HepG2 (cell line): Measurements from ENCODE around the gene MTARC1.

Source experiments
- FLYWCH1 ChIP-seq: sonication (generic); formaldehyde crosslinking; IDR thresholded peaks from 2 replicates; pipeline ENCODE4 v1.8.1; 2023; ENCODE audit warnings: mild to moderate bottlenecking, missing genetic modification reagents
- FOXM1 ChIP-seq: sonication (generic); formaldehyde crosslinking; IDR thresholded peaks from 2 replicates; pipeline ENCODE4 v1.5.0; 2020; ENCODE audit warnings: missing genetic modification reagents
- MYNN ChIP-seq: sonication (generic); formaldehyde crosslinking; IDR thresholded peaks from 2 replicates; pipeline ENCODE4 v1.4.0; 2020; ENCODE audit warnings: mild to moderate bottlenecking, low read depth, missing genetic modification reagents
- STAT5B ChIP-seq: sonication (generic); formaldehyde crosslinking; IDR thresholded peaks from 2 replicates; pipeline ENCODE4 v1.4.0; 2020; ENCODE audit warnings: missing genetic modification reagents
- TEAD3 ChIP-seq: optimal IDR thresholded peaks from 2 replicates; pipeline ENCODE3; 2016; ENCODE audit warnings: borderline replicate concordance
- ZC3H4 ChIP-seq: sonication (generic); formaldehyde crosslinking; IDR thresholded peaks from 2 replicates; pipeline ENCODE4 v1.4.0; 2020; ENCODE audit warnings: missing genetic modification reagents, borderline replicate concordance
- TF ChIP-seq, protein P1 (sequence below): sonication (generic); formaldehyde crosslinking; IDR thresholded peaks from 2 replicates; pipeline ENCODE4 v1.5.0; 2020; ENCODE audit warnings: mild to moderate bottlenecking, missing genetic modification reagents, moderate library complexity
- TF ChIP-seq, protein P2 (sequence below): sonication (generic); formaldehyde crosslinking; IDR thresholded peaks from 2 replicates; pipeline ENCODE4 v1.9.0; 2021; ENCODE audit warnings: missing genetic modification reagents, mild to moderate bottlenecking, borderline replicate concordance
- TF ChIP-seq, protein P3 (sequence below): sonication (generic); formaldehyde crosslinking; IDR thresholded peaks from 2 replicates; pipeline ENCODE4 v1.4.0; 2020; ENCODE audit warnings: missing genetic modification reagents, borderline replicate concordance

DNA sequence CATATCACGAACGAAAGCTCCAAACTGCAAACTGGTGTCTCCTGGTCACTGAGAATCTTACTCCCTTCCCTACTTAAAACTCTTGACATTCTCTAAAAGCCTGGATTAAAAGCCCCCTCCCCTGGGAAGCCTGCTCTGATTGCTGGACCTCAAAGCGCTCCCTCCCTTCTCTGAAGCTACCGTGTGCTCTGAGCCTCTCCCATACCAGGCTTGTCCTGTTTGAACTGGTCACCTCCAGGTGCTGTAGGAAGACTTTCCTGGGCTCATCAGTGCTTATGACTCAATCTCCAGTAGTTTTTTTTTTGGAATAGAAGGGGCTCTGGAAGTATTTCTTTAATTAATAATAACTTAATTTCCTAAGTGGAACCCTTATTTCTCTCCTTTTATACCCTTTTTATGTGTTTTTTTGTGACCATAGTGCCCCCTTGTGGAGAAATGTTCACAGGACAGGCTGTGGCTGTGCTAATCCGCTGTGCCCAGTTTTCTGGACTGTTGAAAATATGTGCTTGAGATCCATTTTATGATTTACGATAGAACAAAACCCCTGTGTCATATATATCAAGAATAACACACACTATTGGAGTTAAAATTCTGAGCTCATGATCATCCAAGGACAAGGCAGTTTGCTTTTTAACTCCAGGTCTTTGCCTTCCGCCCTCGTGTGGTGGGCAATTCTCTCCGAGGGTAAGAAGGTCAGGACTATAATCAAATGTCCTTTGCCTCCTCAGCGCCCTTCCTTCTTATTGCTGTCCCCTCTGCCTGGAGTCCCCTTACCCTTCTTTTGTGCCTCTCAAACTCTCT, 16.9 kb downstream of the MTARC1 start:
- no peak for TF ChIP-seq ZC3H4
- TF ChIP-seq STAT5B (CRISPR knock-in tag): no peak
- no peak for TF ChIP-seq FOXM1 (CRISPR knock-in tag)
- TF ChIP-seq MYNN (CRISPR knock-in tag): no peak
- TF ChIP-seq, protein P1, sequence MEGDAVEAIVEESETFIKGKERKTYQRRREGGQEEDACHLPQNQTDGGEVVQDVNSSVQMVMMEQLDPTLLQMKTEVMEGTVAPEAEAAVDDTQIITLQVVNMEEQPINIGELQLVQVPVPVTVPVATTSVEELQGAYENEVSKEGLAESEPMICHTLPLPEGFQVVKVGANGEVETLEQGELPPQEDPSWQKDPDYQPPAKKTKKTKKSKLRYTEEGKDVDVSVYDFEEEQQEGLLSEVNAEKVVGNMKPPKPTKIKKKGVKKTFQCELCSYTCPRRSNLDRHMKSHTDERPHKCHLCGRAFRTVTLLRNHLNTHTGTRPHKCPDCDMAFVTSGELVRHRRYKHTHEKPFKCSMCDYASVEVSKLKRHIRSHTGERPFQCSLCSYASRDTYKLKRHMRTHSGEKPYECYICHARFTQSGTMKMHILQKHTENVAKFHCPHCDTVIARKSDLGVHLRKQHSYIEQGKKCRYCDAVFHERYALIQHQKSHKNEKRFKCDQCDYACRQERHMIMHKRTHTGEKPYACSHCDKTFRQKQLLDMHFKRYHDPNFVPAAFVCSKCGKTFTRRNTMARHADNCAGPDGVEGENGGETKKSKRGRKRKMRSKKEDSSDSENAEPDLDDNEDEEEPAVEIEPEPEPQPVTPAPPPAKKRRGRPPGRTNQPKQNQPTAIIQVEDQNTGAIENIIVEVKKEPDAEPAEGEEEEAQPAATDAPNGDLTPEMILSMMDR (CRISPR knock-in tag): peak; percentile 59
- TF ChIP-seq TEAD3: no peak
- TF ChIP-seq FLYWCH1 (CRISPR knock-in tag): no peak
- TF ChIP-seq, protein P2, sequence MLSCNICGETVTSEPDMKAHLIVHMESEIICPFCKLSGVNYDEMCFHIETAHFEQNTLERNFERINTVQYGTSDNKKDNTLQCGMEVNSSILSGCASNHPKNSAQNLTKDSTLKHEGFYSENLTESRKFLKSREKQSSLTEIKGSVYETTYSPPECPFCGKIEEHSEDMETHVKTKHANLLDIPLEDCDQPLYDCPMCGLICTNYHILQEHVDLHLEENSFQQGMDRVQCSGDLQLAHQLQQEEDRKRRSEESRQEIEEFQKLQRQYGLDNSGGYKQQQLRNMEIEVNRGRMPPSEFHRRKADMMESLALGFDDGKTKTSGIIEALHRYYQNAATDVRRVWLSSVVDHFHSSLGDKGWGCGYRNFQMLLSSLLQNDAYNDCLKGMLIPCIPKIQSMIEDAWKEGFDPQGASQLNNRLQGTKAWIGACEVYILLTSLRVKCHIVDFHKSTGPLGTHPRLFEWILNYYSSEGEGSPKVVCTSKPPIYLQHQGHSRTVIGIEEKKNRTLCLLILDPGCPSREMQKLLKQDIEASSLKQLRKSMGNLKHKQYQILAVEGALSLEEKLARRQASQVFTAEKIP (CRISPR knock-in tag): no peak
- TF ChIP-seq, protein P3, sequence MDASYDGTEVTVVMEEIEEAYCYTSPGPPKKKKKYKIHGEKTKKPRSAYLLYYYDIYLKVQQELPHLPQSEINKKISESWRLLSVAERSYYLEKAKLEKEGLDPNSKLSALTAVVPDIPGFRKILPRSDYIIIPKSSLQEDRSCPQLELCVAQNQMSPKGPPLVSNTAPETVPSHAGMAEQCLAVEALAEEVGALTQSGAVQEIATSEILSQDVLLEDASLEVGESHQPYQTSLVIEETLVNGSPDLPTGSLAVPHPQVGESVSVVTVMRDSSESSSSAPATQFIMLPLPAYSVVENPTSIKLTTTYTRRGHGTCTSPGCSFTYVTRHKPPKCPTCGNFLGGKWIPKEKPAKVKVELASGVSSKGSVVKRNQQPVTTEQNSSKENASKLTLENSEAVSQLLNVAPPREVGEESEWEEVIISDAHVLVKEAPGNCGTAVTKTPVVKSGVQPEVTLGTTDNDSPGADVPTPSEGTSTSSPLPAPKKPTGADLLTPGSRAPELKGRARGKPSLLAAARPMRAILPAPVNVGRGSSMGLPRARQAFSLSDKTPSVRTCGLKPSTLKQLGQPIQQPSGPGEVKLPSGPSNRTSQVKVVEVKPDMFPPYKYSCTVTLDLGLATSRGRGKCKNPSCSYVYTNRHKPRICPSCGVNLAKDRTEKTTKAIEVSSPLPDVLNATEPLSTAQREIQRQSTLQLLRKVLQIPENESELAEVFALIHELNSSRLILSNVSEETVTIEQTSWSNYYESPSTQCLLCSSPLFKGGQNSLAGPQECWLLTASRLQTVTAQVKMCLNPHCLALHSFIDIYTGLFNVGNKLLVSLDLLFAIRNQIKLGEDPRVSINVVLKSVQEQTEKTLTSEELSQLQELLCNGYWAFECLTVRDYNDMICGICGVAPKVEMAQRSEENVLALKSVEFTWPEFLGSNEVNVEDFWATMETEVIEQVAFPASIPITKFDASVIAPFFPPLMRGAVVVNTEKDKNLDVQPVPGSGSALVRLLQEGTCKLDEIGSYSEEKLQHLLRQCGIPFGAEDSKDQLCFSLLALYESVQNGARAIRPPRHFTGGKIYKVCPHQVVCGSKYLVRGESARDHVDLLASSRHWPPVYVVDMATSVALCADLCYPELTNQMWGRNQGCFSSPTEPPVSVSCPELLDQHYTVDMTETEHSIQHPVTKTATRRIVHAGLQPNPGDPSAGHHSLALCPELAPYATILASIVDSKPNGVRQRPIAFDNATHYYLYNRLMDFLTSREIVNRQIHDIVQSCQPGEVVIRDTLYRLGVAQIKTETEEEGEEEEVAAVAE: no peak
